LNCAP (cell line): ENCODE data around the gene SLC7A5.
"Not testable (repeated sequence)": the region's sequence is repeated elsewhere in the genome, so short reads cannot be mapped to it uniquely, and the experiment has no call there.

Experiments used
- TF ChIP-seq, protein P1 (sequence below): fragments of 450-650 bp; IDR thresholded peaks from 2 replicates; pipeline ENCODE4 v1.5.1; 2017; ENCODE audit warnings: mild to moderate bottlenecking

Gene SLC7A5

DNA sequence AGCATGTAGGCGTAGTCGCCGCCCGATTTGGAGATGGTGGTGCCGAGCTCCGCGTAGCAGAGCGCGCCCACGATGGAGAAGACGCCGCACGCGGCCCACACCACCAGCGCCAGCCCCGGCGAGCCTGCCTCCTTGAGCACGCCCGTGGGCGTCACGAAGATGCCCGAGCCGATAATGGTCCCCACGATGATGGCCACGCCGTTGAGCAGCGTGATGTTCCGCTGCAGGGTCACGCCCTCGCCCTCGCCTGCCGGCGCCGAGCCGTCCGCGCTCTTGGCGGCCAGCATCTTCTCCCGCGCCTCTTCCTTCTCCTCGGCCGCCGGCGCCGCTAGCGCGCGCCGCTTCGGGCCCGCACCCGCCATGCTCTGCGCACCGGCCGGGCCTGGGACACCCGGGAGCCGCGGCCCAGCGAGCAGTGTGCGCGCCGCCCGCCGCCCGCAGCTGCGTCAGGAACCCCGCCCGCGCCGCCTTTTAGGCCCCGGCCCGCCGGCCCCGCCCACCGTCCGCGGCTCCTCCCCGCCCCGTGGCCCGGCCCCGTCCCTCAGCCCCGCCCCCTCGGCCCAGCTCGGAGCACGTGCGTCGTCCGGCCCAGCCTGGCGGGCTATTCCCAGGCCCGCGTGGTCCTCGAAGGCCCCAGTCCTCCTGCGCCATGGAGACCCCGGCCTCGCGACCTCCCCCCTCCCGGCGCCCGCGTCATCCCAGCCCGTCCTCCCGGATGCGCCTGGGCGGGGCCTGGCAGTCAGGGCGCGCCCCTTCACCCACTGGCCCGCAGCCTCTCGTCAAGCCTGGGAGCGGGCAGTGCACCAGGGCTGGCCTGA, at the start of gene SLC7A5:
TSS of gene SLC7A5 (minus strand) at position 447 of the 818 bp plus-strand sequence. CDS start at position 362, 85 bp downstream.
- TF ChIP-seq, protein P1, sequence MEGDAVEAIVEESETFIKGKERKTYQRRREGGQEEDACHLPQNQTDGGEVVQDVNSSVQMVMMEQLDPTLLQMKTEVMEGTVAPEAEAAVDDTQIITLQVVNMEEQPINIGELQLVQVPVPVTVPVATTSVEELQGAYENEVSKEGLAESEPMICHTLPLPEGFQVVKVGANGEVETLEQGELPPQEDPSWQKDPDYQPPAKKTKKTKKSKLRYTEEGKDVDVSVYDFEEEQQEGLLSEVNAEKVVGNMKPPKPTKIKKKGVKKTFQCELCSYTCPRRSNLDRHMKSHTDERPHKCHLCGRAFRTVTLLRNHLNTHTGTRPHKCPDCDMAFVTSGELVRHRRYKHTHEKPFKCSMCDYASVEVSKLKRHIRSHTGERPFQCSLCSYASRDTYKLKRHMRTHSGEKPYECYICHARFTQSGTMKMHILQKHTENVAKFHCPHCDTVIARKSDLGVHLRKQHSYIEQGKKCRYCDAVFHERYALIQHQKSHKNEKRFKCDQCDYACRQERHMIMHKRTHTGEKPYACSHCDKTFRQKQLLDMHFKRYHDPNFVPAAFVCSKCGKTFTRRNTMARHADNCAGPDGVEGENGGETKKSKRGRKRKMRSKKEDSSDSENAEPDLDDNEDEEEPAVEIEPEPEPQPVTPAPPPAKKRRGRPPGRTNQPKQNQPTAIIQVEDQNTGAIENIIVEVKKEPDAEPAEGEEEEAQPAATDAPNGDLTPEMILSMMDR: not testable (repeated sequence)

DNA sequence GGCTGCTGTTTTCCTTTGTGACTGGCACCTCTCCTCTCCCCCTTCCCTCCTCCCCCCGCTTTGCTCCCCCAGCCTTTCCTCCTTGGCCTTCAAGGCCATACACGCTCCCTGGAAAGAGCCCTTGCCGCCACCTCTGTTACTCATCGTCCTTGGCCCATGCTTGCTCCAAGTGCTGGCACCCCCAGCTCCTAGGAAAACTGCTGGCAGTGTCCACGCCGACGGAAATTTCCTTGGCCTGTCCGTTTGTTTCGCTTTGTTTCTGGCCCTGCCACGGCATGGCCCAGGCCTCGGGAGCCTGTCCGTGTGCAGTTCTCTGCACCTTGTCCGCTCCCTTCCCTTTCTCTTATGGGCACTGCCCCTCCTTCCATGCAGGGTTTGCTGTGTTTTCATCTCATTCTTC, 49.0 kb upstream of the SLC7A5 start:
- TF ChIP-seq, protein P1: no peak

DNA sequence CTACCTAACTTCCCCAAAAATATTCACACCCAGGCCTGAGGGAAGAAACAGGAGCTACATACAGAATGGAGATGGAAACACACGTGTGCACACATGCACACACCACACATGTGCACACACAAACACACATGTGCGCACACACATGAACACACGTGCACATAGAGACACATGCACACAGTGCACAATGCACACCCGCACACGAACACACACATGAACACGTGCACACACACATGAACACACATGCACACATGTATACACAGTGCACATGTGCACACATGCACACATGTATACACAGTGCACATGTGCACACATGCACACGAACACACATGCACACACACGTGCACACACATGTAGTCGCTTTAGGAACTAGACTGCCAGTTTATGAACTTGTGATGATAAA, 48.2 kb upstream of the SLC7A5 start:
- TF ChIP-seq, protein P1: no peak

DNA sequence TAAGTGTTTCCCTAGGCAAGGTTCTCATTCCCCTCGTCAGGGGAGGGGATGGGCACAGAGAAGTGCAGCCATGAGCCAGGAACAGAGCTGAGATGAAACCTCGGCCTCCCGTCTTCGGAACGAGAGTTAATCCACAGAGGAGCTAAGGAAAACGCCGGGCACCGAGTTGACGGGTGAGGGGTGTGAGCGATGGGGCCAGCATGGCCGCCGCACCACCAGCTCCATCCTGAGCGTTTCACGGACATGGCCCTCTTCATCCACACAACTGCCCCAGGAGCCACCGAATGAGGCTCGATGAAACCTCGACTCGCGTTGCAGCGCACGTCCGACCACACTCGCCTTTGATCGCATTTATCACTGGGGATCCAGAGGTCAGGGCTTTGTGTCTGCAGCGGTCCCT, 45.5 kb upstream of the SLC7A5 start:
- TF ChIP-seq, protein P1: no peak

DNA sequence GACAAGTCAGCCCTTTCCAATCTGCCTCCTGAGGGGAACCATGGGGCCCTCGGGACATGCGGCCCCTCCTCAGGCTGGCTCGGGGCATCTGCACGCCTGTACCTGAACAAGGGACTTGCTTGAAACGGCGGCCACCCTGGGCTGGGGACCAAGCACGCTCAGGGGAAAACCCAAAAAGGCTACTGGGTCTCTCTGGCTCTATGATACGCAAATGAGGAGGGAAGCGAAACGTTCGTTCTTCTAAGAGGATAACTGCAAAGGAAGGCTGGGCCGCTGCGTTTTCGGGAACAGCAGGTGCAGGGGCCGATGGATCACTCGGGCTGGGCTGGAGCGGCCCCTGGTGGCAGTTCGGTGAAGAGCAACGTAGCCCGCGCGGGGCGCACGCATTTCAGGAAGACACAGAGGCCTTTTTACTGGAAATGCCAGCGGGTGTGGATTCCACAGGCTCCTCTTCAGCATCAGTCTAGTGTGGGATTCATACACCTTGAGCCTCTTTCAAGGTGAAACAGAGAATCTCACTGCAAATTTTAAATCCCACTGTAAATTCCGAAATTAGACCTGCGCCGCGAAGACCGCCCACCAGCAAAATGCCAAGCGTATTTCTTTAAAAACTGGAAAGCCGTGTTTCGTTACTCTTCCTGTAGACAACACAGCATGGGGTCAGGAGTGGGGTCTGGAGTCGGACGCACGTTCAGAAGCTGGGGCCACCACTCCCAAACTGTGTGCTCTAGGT, 40.1 kb upstream of the SLC7A5 start:
- TF ChIP-seq, protein P1: peak; percentile 75

DNA sequence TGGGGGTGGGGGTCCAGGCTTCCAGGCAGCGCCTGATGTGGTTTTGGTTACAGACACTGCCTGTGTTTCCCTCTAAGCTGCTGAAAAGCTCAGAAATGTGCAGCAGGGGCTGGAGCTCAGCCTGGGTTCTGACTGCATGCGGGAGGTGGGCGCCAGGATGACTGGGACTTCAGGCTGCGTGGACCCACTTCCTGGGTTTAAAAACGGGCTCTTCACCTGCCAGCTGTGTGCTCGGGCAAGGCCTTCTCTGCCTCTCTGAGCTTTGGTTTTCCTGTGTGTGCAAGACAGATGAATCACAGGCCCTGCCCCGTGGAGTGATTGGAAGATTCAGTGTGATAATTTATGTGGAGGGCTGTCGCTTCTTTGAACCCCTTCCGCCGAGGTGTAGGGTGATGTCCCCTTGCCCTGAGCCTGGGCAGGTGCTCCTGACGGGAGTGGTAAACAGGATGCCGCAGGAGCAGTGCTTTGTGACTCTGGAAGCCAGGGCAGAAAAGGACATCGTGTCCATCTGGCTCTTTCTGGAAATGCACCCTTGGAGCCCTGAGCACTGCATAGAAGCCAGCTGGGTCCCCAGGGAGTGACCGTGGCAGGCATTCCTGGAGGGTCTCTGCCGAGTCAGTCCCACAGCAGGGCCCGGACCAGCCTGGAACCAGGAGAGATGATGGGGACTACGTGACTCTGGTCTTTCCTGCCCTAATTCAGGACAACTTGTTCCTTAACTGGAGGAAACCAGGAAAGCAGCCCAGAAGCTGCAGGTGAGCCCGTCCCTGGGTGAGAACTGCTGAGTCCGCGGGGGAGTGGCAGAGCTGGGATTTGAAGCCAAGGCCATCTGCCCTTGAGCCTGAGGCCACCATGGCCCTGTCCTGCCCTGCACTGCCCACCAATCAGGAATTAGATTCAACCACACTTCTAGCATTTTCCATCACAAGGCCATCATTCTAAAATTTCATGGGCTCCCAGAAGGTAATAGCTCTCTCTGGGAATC, 28.5 kb upstream of the SLC7A5 start:
- TF ChIP-seq, protein P1: no peak

DNA sequence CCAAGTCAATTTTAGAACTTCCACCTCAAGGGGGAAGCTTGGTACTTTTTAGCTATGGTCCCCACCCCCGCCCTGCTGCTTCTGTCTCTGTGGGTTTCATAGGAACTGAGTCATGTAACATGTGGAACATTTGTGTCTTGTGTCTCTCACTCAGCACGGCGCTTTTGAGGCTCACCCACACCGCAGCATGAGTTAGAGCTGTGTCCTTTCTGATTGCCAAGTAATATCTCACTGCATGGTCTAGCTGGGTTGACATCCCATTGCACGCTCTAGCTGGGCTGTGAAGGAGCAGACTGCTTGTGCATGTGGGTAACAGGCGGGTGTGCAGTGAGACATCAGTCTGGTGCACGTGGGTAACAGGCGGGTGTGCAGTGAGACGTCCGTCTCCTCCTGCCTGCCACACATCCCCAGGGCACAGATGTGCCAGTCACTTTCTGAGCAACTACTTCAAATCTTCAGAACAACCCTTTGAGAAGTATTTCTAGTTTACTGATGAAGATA, 26.4 kb upstream of the SLC7A5 start:
- TF ChIP-seq, protein P1: no peak
